Stomach (tissue), 19 donors: Measurements from ENCODE around the gene PEX10. TPM values are rescaled to one million over a fixed set of nuclear protein-coding genes. Genes with fewer than 3 reads are reported as not detected.

ENCODE experiments used
- DNase-seq, 2 donors: peaks; one replicate each; pipeline versions ENCODE4 v3.0.0 to v3.0.0-alpha.2; 2013 to 2019
- H3K27ac ChIP-seq, 5 donors: fragments of 200-600 bp in 4 of 5; sonication (generic) in 4 of 5; one replicate each; pipeline ENCODE4 v1.5.1; 2013 to 2019; ENCODE audit warnings: mild to moderate bottlenecking in 1 of 5, moderate library complexity in 1 of 5
- H3K27me3 ChIP-seq, 3 donors: fragments of 200-600 bp; sonication (generic); one replicate each; pipeline ENCODE4 v1.5.1; 2017 to 2019; ENCODE audit warnings: mixed run types in 1 of 3
- H3K36me3 ChIP-seq, 4 donors: fragments of 200-600 bp; sonication (generic); 1 replicate in 3 of 4; 2 replicates in 1 of 4; pipeline ENCODE4 v1.5.1; 2016 to 2019
- H3K4me1 ChIP-seq, 4 donors: fragments of 200-600 bp; sonication (generic); one replicate each; pipeline ENCODE4 v1.5.1; 2016 to 2019
- H3K4me3 ChIP-seq, 4 donors: fragments of 200-600 bp; sonication (generic) in 3 of 4; one replicate each; pipeline ENCODE4 v1.5.1; 2016 to 2019; ENCODE audit warnings: mild to moderate bottlenecking in 1 of 4
- H3K9me3 ChIP-seq, 4 donors: fragments of 200-600 bp; sonication (generic); one replicate each; pipeline ENCODE4 v1.5.1; 2016 to 2019
- EP300 ChIP-seq: sonication (generic); formaldehyde crosslinking; IDR thresholded peaks from one replicate; pipeline ENCODE4 v1.6.1; 2017; ENCODE audit warnings: antibody characterized with exemption
- POLR2A ChIP-seq, 4 donors: fragments of 450-650 bp; IDR thresholded peaks; one replicate each; pipeline ENCODE4 v1.6.1; 2016; ENCODE audit warnings: antibody characterized with exemption in 4 of 4, control low read depth in 2 of 4, mild to moderate bottlenecking in 1 of 4, moderate library complexity in 1 of 4
- POLR2AphosphoS5 ChIP-seq, 3 donors: sonication (generic); formaldehyde crosslinking; IDR thresholded peaks; one replicate each; pipeline ENCODE4 v1.6.1; 2016; ENCODE audit warnings: antibody characterized with exemption in 3 of 3
- WGBS, 5 donors: extraction: QIAGEN DNeasy Blood & Tissue Kit in 3 of 5; methylation state at CpG; one replicate each; pipeline versions ENCODE4 v1.1.5 to v1.1.7; 2013 to 2018; 5-methylcytosine and 5-hydroxymethylcytosine counted together
- intact Hi-C: fragments of 100-400 bp; cut with DNase I; formaldehyde crosslinking; loops from one replicate; pipeline ENCODE4 v1.15.1; 2023; ENCODE audit warnings: low total_unique reads
- long read RNA-seq, 10 donors: transcript quantifications; one replicate each; lab custom pipeline, GENCODE V29; 2026
- polyA plus RNA-seq, 3 donors: library from polyadenylated mRNA; stranded (reverse); fragments of 200-250 nt; gene quantifications; one replicate each; pipeline ENCODE4 v1.2.3, GENCODE V29; 2013
- total RNA-seq, 5 donors: library from RNA; depleted of rRNA; stranded (reverse); fragments of >200 nt; gene quantifications; one replicate each; pipeline versions ENCODE4 v1.1.0 to v1.2.3, GENCODE V29; 2014 to 2016
- TF ChIP-seq, protein P1 (sequence below), 7 experiments: fragments of 450-650 bp in 4 of 7; fragments of 200-600 bp in 3 of 7; sonication (generic) in 3 of 7; IDR thresholded peaks; one replicate each; pipeline ENCODE4 v1.5.1; 2016 to 2019; ENCODE audit warnings: antibody characterized with exemption in 7 of 7, control low read depth in 2 of 7, mild to moderate bottlenecking in 1 of 7
- donor health status: healthy with polysubstance abuse.
- donor health status: Bipolar disorder and iron deficiency.
- donor health status: healthy.

The PEX10 gene
- total RNA-seq: 10 to 100 TPM in 3 of 5 donors, 1 to 10 TPM in 1, under 1 TPM in 1; 0.87 to 27.2 (median 17.6) TPM
- 10 to 100 TPM; 14.8 to 16.5 (median 15.0) TPM for polyA plus RNA-seq
- long read RNA-seq, donor 1, partial matches to known transcripts: 0 of 2 reads
- long read RNA-seq, donor 1, other reads (novel, unspliced or antisense): 0 of 2 reads
- long read RNA-seq, donor 2, transcript PEX10-202 (6 exons, 1,997 nt): major isoform, 7 of 7 reads
- long read RNA-seq, donor 2, partial matches to known transcripts: 0 of 7 reads
- long read RNA-seq, donor 2, other reads (novel, unspliced or antisense): 0 of 7 reads
- long read RNA-seq, donor 3, partial matches to known transcripts: 0 of 1 reads
- long read RNA-seq, donor 3, other reads (novel, unspliced or antisense): 0 of 1 reads
- long read RNA-seq, donor 4: 0 reads
- long read RNA-seq, donor 5, transcript PEX10-202 (6 exons, 1,997 nt): major isoform, 5 of 5 reads
- long read RNA-seq, donor 5, partial matches to known transcripts: 0 of 5 reads
- long read RNA-seq, donor 5, other reads (novel, unspliced or antisense): 0 of 5 reads
- long read RNA-seq, donor 6: 0 reads
- long read RNA-seq, donor 7, transcript PEX10-202 (6 exons, 1,997 nt): major isoform, 5 of 55 reads
- long read RNA-seq, donor 7, partial matches to known transcripts: 49 of 55 reads
- long read RNA-seq, donor 7, other reads (novel, unspliced or antisense): 0 of 55 reads
- long read RNA-seq, donor 8, partial matches to known transcripts: 0 of 4 reads
- long read RNA-seq, donor 8, other reads (novel, unspliced or antisense): 0 of 4 reads
- long read RNA-seq, donor 9: 0 reads
- long read RNA-seq, donor 10, partial matches to known transcripts: 0 of 3 reads
- long read RNA-seq, donor 10, other reads (novel, unspliced or antisense): 0 of 3 reads

DNA sequence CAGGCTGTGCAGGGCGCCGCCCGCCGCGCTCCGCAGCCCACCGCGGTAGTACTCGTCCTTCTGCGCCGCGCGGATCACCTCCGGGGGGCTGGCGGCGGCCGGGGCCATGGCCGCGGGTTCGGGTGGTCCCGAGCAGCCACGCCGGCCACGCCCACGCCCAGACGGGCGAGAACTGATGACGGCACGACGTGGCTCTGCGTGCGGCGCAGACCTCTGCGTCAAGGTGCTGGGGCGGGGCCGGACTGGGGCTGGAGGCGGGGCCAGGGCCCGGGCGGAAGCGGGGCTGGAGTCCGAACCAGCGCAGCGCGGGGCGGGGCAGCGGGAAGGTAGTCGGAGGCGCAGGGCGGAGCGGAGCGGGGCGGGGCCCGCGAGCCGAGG, at the start of gene PEX10:
PEX10 (minus strand) TSS at position 170 of the 378 bp plus-strand sequence; CDS start at position 108, 62 bp downstream.
- intact Hi-C loops: loop anchor here (5.0 to 10.0 kb wide), 2 partner anchors 130 to 232 kb away; no protein-coding TSS in a partner anchor
- Histone ChIP-seq H3K36me3 (peaks cover 5 to 30% (median 28%) of the 10 kb centered on the region in 4 donors), H3K27me3 (peaks cover 0 to 27% (median 16%) of the 10 kb centered on the region in 3 donors), H3K4me3 (peak within 1 kb of the TSS; percentile 80 to 100 (median 94)), H3K4me1 (peaks cover 30 to 58% (median 50%) of the 10 kb centered on the region in 4 donors), H3K9me3 (no peaks in the 10 kb centered on the region), H3K27ac (peak within 1 kb of the TSS; percentile 81 to 95 (median 91))
- WGBS, 5 donors: 1% methylated on average over 25 to 55 of the region's 55 CpGs; no CpG with 5 or more reads in 1 of the 5 donors
- TF ChIP-seq POLR2AphosphoS5 (IDR thresholded peaks at IDR 0.05) (peak in 2 of 3 donors; percentile 92 to 95), POLR2A (IDR thresholded peaks at IDR 0.05) (no peak)
- TF ChIP-seq, protein P1, sequence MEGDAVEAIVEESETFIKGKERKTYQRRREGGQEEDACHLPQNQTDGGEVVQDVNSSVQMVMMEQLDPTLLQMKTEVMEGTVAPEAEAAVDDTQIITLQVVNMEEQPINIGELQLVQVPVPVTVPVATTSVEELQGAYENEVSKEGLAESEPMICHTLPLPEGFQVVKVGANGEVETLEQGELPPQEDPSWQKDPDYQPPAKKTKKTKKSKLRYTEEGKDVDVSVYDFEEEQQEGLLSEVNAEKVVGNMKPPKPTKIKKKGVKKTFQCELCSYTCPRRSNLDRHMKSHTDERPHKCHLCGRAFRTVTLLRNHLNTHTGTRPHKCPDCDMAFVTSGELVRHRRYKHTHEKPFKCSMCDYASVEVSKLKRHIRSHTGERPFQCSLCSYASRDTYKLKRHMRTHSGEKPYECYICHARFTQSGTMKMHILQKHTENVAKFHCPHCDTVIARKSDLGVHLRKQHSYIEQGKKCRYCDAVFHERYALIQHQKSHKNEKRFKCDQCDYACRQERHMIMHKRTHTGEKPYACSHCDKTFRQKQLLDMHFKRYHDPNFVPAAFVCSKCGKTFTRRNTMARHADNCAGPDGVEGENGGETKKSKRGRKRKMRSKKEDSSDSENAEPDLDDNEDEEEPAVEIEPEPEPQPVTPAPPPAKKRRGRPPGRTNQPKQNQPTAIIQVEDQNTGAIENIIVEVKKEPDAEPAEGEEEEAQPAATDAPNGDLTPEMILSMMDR (IDR thresholded peaks at IDR 0.05): no peak
- peak; percentile 99 for DNase-seq

DNA sequence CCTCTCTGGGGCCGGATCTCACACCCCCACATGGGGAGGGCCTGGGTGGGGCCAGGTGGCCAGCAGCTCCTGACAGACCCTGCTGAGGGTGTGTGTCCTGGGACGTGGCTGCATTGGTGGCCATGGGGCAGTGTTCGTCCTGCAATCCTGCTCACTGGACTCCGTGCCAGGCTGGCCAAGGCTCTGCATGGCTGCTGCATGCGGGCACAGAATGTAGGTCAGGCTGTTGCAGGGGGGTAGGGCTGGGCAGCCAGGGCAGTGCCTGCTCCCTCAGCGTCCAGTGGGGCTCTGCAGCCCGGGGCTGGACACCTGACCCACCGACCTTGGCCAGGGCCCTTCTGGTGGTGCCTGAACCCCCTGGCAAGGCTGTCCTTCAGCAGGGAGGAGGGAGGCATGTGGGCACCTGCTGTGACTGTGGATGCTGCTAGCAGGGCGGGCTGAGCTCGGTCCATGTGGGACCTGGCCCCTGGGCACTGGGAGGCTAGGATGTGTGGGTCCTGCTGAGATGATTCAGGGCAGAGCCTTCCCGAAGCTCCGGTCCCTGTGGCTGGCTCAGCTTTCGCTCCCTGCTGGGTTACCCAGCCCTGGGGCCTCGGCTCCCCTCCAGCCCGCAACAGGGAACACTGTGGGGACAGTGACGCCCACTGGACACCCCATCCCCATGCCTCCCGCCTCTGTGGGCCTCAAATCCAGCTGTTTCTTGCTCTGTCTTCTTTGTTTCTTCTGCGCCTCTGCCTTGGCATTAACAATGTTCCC, 48.8 kb upstream of the PEX10 start:
- Histone ChIP-seq H3K4me1 (peaks cover 0 to 7% (median 6%) of the 10 kb centered on the region in 4 donors), H3K4me3 (no peak overlapping the region), H3K36me3 (no peaks in the 10 kb centered on the region), H3K27me3 (peaks cover 7 to 85% (median 36%) of the 10 kb centered on the region in 3 donors), H3K27ac (no peak overlapping the region), H3K9me3 (no peaks in the 10 kb centered on the region)
- 62 to 82% (median 79%) methylated on average over 9 to 18 of the region's 18 CpGs for WGBS, 5 donors
- no peak for DNase-seq
- TF ChIP-seq POLR2AphosphoS5 (IDR thresholded peaks at IDR 0.05) (no peak), EP300 (no peak), POLR2A (IDR thresholded peaks at IDR 0.05) (no peak)
- TF ChIP-seq, protein P1 (IDR thresholded peaks at IDR 0.05): no peak
- intact Hi-C loops: no loop called here

DNA sequence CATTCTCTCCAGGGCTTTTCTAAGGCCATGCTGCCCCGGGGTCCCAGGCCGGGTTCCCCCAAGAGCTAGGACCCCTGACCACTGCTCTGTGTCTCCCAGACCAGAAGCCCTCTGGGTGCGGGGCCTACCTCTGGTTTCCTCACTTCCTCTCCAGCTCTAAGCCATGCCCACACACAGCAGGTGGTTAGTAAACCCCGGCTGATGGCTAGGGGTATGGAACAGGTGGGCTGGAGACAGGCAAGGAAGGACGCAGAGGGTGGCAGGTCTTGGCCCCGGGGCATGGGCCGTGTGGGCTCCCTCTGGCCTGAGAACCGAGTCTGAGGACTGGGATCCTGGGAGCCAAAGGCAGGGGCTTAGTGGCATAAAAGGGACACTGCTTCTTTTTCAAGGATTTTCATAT, 47.8 kb upstream of the PEX10 start:
- Histone ChIP-seq H3K27me3 (peaks cover 3 to 85% (median 28%) of the 10 kb centered on the region in 3 donors), H3K27ac (no peak overlapping the region), H3K4me3 (no peak overlapping the region), H3K4me1 (peaks cover 0 to 7% (median 6%) of the 10 kb centered on the region in 4 donors), H3K9me3 (no peaks in the 10 kb centered on the region), H3K36me3 (no peaks in the 10 kb centered on the region)
- 64 to 72% (median 70%) methylated on average over 6 to 8 of the region's 8 CpGs for WGBS, 5 donors
- TF ChIP-seq EP300 (no peak), POLR2AphosphoS5 (IDR thresholded peaks at IDR 0.05) (no peak), POLR2A (IDR thresholded peaks at IDR 0.05) (no peak)
- TF ChIP-seq, protein P1 (IDR thresholded peaks at IDR 0.05): no peak
- intact Hi-C loops: no loop called here
- DNase-seq: no peak
